ENCODE results near the gene OR2B2. TPM values are rescaled to one million over a fixed set of nuclear protein-coding genes. Genes with fewer than 3 reads are reported as not detected.
A peak's percentile ranks its signal among the peaks of the same experiment; 100 is the strongest.
"Not testable (repeated sequence)": the region's sequence is repeated elsewhere in the genome, so short reads cannot be mapped to it uniquely, and the experiment has no call there.

The OR2B2 gene
- total and polyA plus RNA-seq, 9 donors: not detected

DNA sequence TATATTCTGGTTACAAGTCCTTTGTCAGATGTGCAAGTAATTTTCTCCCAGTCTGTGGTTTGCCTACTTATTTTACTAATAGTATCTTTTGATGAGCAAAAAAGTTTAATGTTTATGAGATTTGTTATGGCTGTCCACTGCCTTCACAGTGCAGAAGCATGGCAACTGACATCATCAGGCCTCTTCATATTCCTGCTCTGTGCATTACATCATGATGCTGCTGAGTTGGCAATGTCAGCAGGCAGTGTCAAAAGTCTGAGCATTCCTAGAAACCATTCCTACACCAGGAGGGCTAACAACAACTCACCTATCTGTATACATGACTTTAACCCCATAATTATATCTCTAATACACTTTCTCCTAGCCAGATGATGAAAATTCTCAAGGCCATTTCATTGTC is 10.8 kb upstream of the OR2B2 start:
- H3K4me3 ChIP-seq: no peak overlapping the region
- H3K9me3 ChIP-seq: no peaks in the 10 kb centered on the region
- no peaks in the 10 kb centered on the region for H3K4me1 ChIP-seq (ENCODE audit: insufficient read depth)
- TF ChIP-seq EP300 (IDR thresholded peaks at IDR 0.05) (no peak), CTCF (IDR thresholded peaks at IDR 0.05) (no peak), POLR2A (IDR thresholded peaks at IDR 0.05) (no peak)
- no peaks in the 10 kb centered on the region for H3K27me3 ChIP-seq
- H3K27ac ChIP-seq: no peak overlapping the region
- intact Hi-C loops (cut with DNase I): no loop called here
- no peak for DNase-seq
- H3K36me3 ChIP-seq: no peaks in the 10 kb centered on the region

DNA sequence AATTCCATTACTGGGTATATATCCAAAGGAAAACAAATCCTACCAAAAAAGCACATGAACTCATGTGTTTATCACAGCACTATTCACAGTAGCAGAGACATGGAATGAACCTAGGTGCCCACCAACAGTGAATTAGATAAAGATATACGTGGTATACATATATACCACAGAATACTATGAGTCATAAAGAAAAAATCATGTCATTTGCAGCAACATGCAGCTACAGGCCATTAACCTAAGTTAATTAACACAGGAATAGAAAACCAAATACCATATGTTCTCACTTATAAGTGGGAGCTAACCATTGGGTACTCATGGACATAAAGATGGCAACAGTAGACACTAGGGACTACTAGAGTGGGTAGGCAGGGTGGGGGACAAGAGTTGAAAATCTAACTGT is 4.2 kb downstream of the OR2B2 start:
- intact Hi-C loops (cut with DNase I): no loop called here
- no peak for DNase-seq
- TF ChIP-seq POLR2A (IDR thresholded peaks at IDR 0.05) (no peak), EP300 (IDR thresholded peaks at IDR 0.05) (no peak), CTCF (IDR thresholded peaks at IDR 0.05) (no peak)
- Histone ChIP-seq H3K9me3 (no peaks in the 10 kb centered on the region), H3K4me3 (no peak overlapping the region), H3K27ac (no peak overlapping the region), H3K27me3 (no peaks in the 10 kb centered on the region), H3K4me1 (ENCODE audit: insufficient read depth) (peaks cover 1% of the 10 kb centered on the region), H3K36me3 (no peaks in the 10 kb centered on the region)
- WGBS, 3 donors: 57 to 67% (median 65%) methylated on average over 1 of the region's 1 CpG

DNA sequence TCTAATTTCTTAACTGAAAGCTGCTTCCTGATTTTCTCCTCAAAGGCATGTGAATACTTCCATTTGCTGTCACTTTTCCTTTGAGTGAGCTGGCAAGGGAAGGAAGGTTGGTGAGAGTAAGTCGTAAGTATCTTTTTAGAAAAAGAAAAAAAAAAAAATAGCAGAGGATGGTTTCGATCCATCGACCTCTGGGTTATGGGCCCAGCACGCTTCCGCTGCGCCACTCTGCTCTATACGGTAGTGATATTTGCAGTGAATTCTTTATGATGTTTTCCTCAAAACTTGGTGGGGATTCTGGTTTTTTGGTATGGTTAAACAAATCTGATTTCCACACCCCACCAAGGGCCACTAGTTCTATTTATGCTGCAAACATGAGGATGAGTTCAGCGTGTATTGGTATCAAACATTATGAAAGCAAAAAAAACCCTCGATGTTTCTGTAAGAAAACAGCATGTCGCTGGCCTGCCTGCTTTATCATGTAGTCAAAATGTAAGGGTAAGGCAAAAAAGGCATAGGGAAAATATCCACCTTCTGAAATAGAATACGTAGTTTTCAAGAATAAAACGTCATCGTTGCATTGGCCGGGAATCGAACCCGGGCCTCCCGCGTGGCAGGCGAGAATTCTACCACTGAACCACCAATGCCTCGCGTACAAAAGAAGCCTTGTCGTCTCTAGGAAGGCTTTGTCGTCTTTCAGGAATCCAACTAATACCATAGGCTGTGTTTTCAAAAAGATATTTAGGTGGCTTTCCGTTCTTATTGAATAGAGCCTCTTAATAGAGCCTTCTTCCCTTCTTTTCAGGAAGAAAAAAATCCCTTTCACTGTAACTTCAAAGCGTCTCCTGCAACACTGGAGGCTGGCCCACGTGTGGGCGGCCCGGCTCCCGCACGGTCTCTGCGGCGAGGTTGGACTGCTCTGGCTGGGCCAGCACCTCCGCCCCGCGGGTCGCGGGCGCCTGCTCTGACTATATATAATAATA is 9.6 kb downstream of the OR2B2 start:
- no peaks in the 10 kb centered on the region for H3K27me3 ChIP-seq
- H3K36me3 ChIP-seq: no peaks in the 10 kb centered on the region
- H3K27ac ChIP-seq: peak overlapping the region; percentile 42 to 87
- intact Hi-C loops (cut with DNase I): loop anchor here in 1 of 4 donors (5.0 kb wide), 1 partner anchor 390 kb away; no protein-coding TSS in a partner anchor
- DNase-seq: peak; percentile 69 to 89 (median 87)
- TF ChIP-seq EP300 (IDR thresholded peaks at IDR 0.05) (no peak), CTCF (IDR thresholded peaks at IDR 0.05) (no peak), POLR2A (IDR thresholded peaks at IDR 0.05) (no peak)
- WGBS, 3 donors: 0 to 1% (median 1%) methylated on average over 38 of the region's 38 CpGs
- no peaks in the 10 kb centered on the region for H3K9me3 ChIP-seq
- peak overlapping the region; percentile 43 for H3K4me3 ChIP-seq
- peaks cover 1% of the 10 kb centered on the region for H3K4me1 ChIP-seq (ENCODE audit: insufficient read depth)

GRCh38 chr6:27901801-27902200 is 10.4 kb downstream of the OR2B2 start:
- no peak overlapping the region for H3K27ac ChIP-seq
- TF ChIP-seq EP300 (IDR thresholded peaks at IDR 0.05) (no peak), POLR2A (IDR thresholded peaks at IDR 0.05) (no peak), CTCF (IDR thresholded peaks at IDR 0.05) (no peak)
- no peak overlapping the region for H3K4me3 ChIP-seq
- H3K4me1 ChIP-seq (ENCODE audit: insufficient read depth): peaks cover 1% of the 10 kb centered on the region
- no peaks in the 10 kb centered on the region for H3K27me3 ChIP-seq
- no peaks in the 10 kb centered on the region for H3K36me3 ChIP-seq
- DNase-seq: no peak
- intact Hi-C loops (cut with DNase I): loop anchor here in 1 of 4 donors (5.0 kb wide), 1 partner anchor 390 kb away; no protein-coding TSS in a partner anchor
- WGBS, 3 donors: 68 to 78% (median 71%) methylated on average over 8 of the region's 8 CpGs
- H3K9me3 ChIP-seq: no peaks in the 10 kb centered on the region

DNA sequence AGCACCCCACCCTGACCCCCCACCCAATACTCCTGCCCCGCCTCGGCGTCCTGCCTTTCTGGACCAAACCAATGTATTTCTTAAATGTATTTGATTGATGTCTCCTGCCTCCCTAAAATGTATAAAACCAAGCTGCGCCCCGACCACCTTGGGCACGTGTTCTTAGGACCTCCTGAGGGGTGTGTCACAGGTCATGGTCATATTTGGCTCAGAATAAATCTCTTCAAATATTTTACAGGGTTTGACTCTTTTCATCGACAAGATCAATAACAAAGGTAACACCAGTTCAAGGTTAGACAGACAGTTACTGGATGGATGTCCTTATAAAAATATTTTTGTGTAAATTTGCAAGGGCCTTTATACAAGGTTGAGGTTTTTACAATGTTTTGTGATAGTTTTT is 12.0 kb downstream of the OR2B2 start:
- H3K4me3 ChIP-seq; H3K36me3 ChIP-seq; H3K27ac ChIP-seq; DNase-seq; H3K4me1 ChIP-seq (ENCODE audit: insufficient read depth); H3K27me3 ChIP-seq; H3K9me3 ChIP-seq: not testable (repeated sequence)
- 73 to 86% (median 75%) methylated on average over 7 of the region's 7 CpGs for WGBS, 3 donors
- intact Hi-C loops (cut with DNase I): loop anchor here in 1 of 4 donors (5.0 kb wide), 1 partner anchor 388 kb away; no protein-coding TSS in a partner anchor
